Heart left ventricle (tissue), 13 donors: Measurements from ENCODE around the gene CAPN7.

ENCODE experiments used
- CTCF ChIP-seq, 12 donors: fragments of 200-600 bp; sonication (generic) in 4 of 12; IDR thresholded peaks; one replicate each; pipeline versions ENCODE4 v1.5.0 to v1.8.0; 2018 to 2022; ENCODE audit warnings: antibody characterized with exemption in 12 of 12, mild to moderate bottlenecking in 5 of 12
- POLR2A ChIP-seq, 2 donors: fragments of 450-650 bp; IDR thresholded peaks; one replicate each; pipeline ENCODE4 v1.6.1; 2017; ENCODE audit warnings: antibody characterized with exemption in 2 of 2, mild to moderate bottlenecking in 2 of 2, moderate library complexity in 2 of 2
- donor health status: ischemic (EF 13 %, LVEDD 7.1; RV severe dilation, severe dysfunction).
- donor health status: DM: no; HTN: yes; CAD: no.
- donor health status: DM: no; HTN: no; CAD: no.
- donor health status: ischemic (EF 25% LVEDD 6.9; RV normal size, moderate dysfunction).
- donor health status: ischemic (EF 25% LVEDD 5.7; RV mildly dilated, moderate dysfunction).
- donor health status: ischemic (EF 35%, LVEDD 5.7; RV mildly dilated, moderate dysfunction).
- donor health status: nonischemic (EF 11% LVEDD 7.7; RV severe dilation, severe dysfunction).
- donor health status: DM: yes; HTN: yes; CAD: no.
- donor health status: PGD.
- donor health status: ischemic (EF 29% LVEDD 5.4; RV normal size, mild dysfunction).
- donor health status: nonischemic (EF 23%, LVEDD 6.1; RV moderate dilation, normal function).

GRCh38 chr3:15214758-15215157 is 8.7 kb downstream of the CAPN7 start:
- no peak for TF ChIP-seq POLR2A (IDR thresholded peaks at IDR 0.05)
- no peak for TF ChIP-seq CTCF (IDR thresholded peaks at IDR 0.05)
